Natural killer cell (primary cell): ENCODE results near the gene EIF2AK3. TPM values are rescaled to one million over a fixed set of nuclear protein-coding genes. Genes with fewer than 3 reads are reported as not detected.

Source experiments
- ATAC-seq, 3 donors: fragments of 150-1000 bp in 2 of 3; fragments of 200-7000 bp in 1 of 3; cut with Tn5 transposase; 1 replicate in 1 of 3; 2 replicates in 2 of 3; pipeline ENCODE4 v1.10.0; 2021; ENCODE audit warnings: mild to moderate bottlenecking in 2 of 3, moderate library complexity in 2 of 3
- DNase-seq, 2 donors: peaks; one replicate each; pipeline versions ENCODE4 v3.0.0 to v3.0.0-alpha.2; 2013 to 2021; ENCODE audit warnings: mixed read lengths in 1 of 2
- H3K27ac ChIP-seq: one replicate; pipeline ENCODE4 v1.5.1; 2013; ENCODE audit warnings: mild to moderate bottlenecking, low read length
- H3K27me3 ChIP-seq: one replicate; pipeline ENCODE4 v1.6.1; 2013; ENCODE audit warnings: low read length; ENCODE audit not compliant: control insufficient read depth, insufficient read depth
- H3K36me3 ChIP-seq: one replicate; pipeline ENCODE4 v1.6.1; 2013; ENCODE audit warnings: low read length; ENCODE audit not compliant: control insufficient read depth, insufficient read depth
- H3K4me1 ChIP-seq: one replicate; pipeline ENCODE4 v1.6.1; 2013; ENCODE audit warnings: low read length; ENCODE audit not compliant: control insufficient read depth, insufficient read depth
- H3K4me3 ChIP-seq: one replicate; pipeline ENCODE4 v1.5.1; 2013; ENCODE audit warnings: low read length
- H3K9me3 ChIP-seq: one replicate; pipeline ENCODE4 v1.6.1; 2013; ENCODE audit warnings: low read length; ENCODE audit not compliant: control insufficient read depth, insufficient read depth
- H3K27ac Mint-ChIP-seq, 2 donors: one replicate each; pipeline ENCODE4 v1.8.0; 2022; ENCODE audit warnings: mild to moderate bottlenecking in 2 of 2, mixed read lengths in 2 of 2, moderate library complexity in 1 of 2
- H3K27me3 Mint-ChIP-seq, 2 donors: one replicate each; pipeline ENCODE4 v1.8.0; 2022; ENCODE audit warnings: low read depth in 2 of 2, mixed read lengths in 2 of 2
- H3K36me3 Mint-ChIP-seq: one replicate; pipeline ENCODE4 v1.8.0; 2022; ENCODE audit warnings: mixed read lengths
- H3K4me1 Mint-ChIP-seq, 2 donors: one replicate each; pipeline ENCODE4 v1.8.0; 2022; ENCODE audit warnings: mixed read lengths in 2 of 2
- H3K4me3 Mint-ChIP-seq: one replicate; pipeline ENCODE4 v1.8.0; 2022; ENCODE audit warnings: mild to moderate bottlenecking, moderate library complexity, mixed read lengths
- H3K9me3 Mint-ChIP-seq, 2 donors: one replicate each; pipeline ENCODE4 v1.8.0; 2022; ENCODE audit warnings: mixed read lengths in 2 of 2
- CTCF ChIP-seq: fragments of 200-600 bp; IDR thresholded peaks from one replicate; pipeline ENCODE4 v1.8.0; 2022; ENCODE audit warnings: antibody characterized with exemption
- WGBS: methylation state at CpG from one replicate; pipeline ENCODE4 v1.1.7; 2013; ENCODE audit warnings: missing lambda C conversion rate; ENCODE audit not compliant: insufficient coverage; 5-methylcytosine and 5-hydroxymethylcytosine counted together
- intact Hi-C: fragments of 100-400 bp; cut with micrococcal nuclease; formaldehyde crosslinking; loops from one replicate; pipeline ENCODE4 v1.14.2; 2022
- total RNA-seq, 4 donors: library from RNA; stranded (reverse); fragments of 120-200 nt in 1 of 4; gene quantifications; one replicate each; pipeline versions ENCODE4 v1.2.3 to v1.2.4, GENCODE V29; 2013 to 2022

EIF2AK3 gene
- total RNA-seq, 3 donors from 2014 or later (not counting 1 experiment from before 2014, with no cell fraction given), result 29.9 to 43.7 (median 33.4) TPM

GRCh38 chr2:88658881-88659537 is 31.7 kb upstream of the EIF2AK3 start:
- intact Hi-C loops, result no loop called here
- no peaks in the 10 kb centered on the region for H3K9me3 Mint-ChIP-seq
- no peak overlapping the region for H3K27ac Mint-ChIP-seq
- H3K36me3 Mint-ChIP-seq, result no peaks in the 10 kb centered on the region
- H3K36me3 ChIP-seq, result no peaks in the 10 kb centered on the region
- H3K4me3 Mint-ChIP-seq, result no peak overlapping the region
- 85% methylated on average over 4 of the region's 4 CpGs for WGBS
- TF ChIP-seq CTCF, result no peak
- H3K9me3 ChIP-seq, result no peaks in the 10 kb centered on the region
- no peaks in the 10 kb centered on the region for H3K27me3 ChIP-seq
- H3K4me1 ChIP-seq, result no peaks in the 10 kb centered on the region
- ATAC-seq (no peak), DNase-seq (no peak)
- no peaks in the 10 kb centered on the region for H3K4me1 Mint-ChIP-seq
- no peak overlapping the region for H3K27ac ChIP-seq
- no peaks in the 10 kb centered on the region for H3K27me3 Mint-ChIP-seq
- H3K4me3 ChIP-seq, result no peak overlapping the region

GRCh38 chr2:88658326-88658725 is 31.1 kb upstream of the EIF2AK3 start:
- H3K9me3 ChIP-seq, result no peaks in the 10 kb centered on the region
- Mint-ChIP-seq H3K9me3 (no peaks in the 10 kb centered on the region), H3K36me3 (no peaks in the 10 kb centered on the region), H3K4me3 (no peak overlapping the region), H3K4me1 (no peaks in the 10 kb centered on the region), H3K27ac (no peak overlapping the region), H3K27me3 (no peaks in the 10 kb centered on the region)
- H3K27me3 ChIP-seq, result no peaks in the 10 kb centered on the region
- 68% methylated on average over 2 of the region's 3 CpGs for whole genome bisulfite sequencing
- no peaks in the 10 kb centered on the region for H3K36me3 ChIP-seq
- no peak for TF ChIP-seq CTCF
- DNase-seq (no peak), ATAC-seq (no peak)
- no peak overlapping the region for H3K27ac ChIP-seq
- H3K4me1 ChIP-seq, result no peaks in the 10 kb centered on the region
- no peak overlapping the region for H3K4me3 ChIP-seq
- intact Hi-C loops, result no loop called here

GRCh38 chr2:88657131-88657530 is 29.9 kb upstream of the EIF2AK3 start:
- H3K9me3 ChIP-seq, result no peaks in the 10 kb centered on the region
- intact Hi-C loops, result no loop called here
- DNase-seq (no peak), ATAC-seq (no peak)
- WGBS, result 98% methylated on average over 2 of the region's 2 CpGs
- H3K4me3 ChIP-seq, result no peak overlapping the region
- Mint-ChIP-seq H3K9me3 (no peaks in the 10 kb centered on the region), H3K27ac (no peak overlapping the region), H3K4me1 (no peaks in the 10 kb centered on the region), H3K27me3 (no peaks in the 10 kb centered on the region), H3K4me3 (no peak overlapping the region), H3K36me3 (no peaks in the 10 kb centered on the region)
- H3K4me1 ChIP-seq, result no peaks in the 10 kb centered on the region
- no peaks in the 10 kb centered on the region for H3K36me3 ChIP-seq
- no peaks in the 10 kb centered on the region for H3K27me3 ChIP-seq
- TF ChIP-seq CTCF, result no peak
- no peak overlapping the region for H3K27ac ChIP-seq

- no peak overlapping the region for H3K4me3 Mint-ChIP-seq
- no peak for ATAC-seq
- no peaks in the 10 kb centered on the region for H3K27me3 Mint-ChIP-seq
- no peak overlapping the region for H3K27ac Mint-ChIP-seq
- TF ChIP-seq CTCF, result no peak
- DNase-seq, result no peak
- no peaks in the 10 kb centered on the region for H3K36me3 Mint-ChIP-seq
- WGBS, result 88% methylated on average over 3 of the region's 3 CpGs
- Histone ChIP-seq H3K36me3 (no peaks in the 10 kb centered on the region), H3K27ac (no peak overlapping the region), H3K27me3 (no peaks in the 10 kb centered on the region), H3K4me3 (no peak overlapping the region), H3K4me1 (no peaks in the 10 kb centered on the region), H3K9me3 (no peaks in the 10 kb centered on the region)
- H3K4me1 Mint-ChIP-seq, result no peaks in the 10 kb centered on the region
- no peaks in the 10 kb centered on the region for H3K9me3 Mint-ChIP-seq
- intact Hi-C loops, result no loop called here
Observed at GRCh38 chr2:88656690-88657089, 29.4 kb upstream of the EIF2AK3 start.
